ENCODE data around the gene SGPL1.
A peak's percentile ranks its signal among the peaks of the same experiment; 100 is the strongest.

SGPL1 gene

DNA sequence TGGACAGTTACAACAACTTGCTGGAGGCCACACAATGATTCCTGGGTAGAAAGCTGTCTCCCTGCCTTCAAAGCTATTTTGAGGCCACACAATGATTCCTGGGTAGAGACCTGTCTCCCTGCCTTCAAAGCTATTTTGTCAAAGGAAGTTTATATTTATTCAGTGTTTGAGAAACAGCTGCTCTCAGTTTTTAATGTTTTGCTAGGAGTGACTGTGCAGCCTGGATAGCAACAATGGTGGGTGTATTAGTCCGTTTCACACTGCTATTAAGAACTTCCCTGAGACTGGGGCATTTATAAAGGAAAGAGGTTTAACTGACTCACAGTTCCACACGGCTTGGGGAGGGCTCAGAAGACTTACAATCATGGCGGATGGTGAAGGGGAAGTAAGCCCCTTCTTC, 3.9 kb upstream of the SGPL1 start:
- no peak for DNase-seq (ENCODE audit: low spot score)

DNA sequence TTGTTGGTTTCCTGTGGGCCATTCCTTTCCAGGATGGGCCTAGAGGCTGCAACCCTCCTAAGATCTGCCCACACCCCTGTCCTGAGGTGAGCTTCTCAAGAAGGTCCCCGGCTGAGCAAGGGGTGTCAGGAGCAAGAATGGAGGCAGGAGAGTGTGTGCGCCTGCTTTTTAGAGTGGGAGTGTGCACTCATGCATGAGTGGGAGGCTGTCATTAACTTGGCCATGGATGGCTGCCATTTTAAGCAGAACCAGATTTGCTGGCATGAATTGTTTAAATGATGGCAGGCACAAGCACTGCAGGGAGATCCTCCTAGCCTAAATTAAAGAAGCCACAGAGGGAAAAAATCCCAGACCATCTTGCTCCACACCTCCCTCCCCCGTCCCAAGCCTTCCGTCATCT, 2.9 kb upstream of the SGPL1 start:
- no peak for DNase-seq (ENCODE audit: low spot score)

DNA sequence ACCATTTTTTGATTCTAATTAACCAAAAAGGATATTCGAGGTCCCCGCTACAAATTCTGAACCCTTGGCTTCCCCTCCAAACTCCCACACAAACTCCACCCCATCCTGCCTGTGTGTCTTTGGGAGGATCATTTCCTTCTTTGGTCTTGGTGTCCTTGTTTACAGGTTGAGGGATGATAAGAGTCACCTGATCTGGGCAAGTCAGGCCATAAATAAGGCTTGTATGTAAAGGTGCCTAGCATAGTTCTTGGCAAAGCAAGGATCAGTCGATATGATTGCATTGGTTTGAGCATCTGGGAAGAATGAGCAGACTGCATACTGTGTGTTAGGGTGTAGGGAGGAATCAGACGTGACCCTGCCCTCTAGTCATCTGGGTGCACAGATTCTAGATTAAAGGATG, 1.6 kb upstream of the SGPL1 start:
- DNase-seq (ENCODE audit: low spot score) = no peak

DNA sequence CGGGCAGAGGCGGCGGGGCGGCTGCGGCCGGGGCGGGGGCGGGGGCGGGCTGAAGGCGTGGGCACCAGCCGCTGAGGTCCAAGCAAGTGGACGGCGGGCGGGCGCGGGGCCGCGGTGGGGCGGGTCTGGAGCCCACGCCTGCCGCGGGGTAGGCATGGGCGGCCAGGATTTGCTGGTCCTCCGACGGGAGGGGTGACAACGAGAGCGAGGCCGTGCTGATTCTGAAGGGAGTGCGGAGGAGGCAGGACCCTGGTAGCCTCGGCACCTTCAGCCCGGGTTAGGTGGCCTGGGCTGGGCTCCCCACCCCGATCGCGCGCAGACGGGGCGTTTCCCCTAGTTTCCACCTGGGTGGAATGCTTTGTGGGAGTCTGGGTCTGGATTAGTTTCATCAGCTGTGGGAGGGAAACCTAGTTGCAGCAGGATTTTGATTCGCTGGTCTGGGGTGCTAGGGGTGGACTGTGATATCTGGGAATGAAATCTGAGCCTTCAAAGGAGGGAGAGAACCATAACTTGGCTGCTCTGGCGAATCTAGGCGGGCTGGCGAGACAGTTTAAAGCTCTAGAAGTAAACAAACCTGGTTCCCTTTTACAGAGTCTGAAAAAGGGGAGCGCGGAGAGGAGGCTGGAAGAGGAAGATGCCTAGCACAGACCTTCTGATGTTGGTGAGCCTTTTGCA, 609 bp downstream of the SGPL1 start:
- peak; percentile 79 for DNase-seq (ENCODE audit: low spot score)

DNA sequence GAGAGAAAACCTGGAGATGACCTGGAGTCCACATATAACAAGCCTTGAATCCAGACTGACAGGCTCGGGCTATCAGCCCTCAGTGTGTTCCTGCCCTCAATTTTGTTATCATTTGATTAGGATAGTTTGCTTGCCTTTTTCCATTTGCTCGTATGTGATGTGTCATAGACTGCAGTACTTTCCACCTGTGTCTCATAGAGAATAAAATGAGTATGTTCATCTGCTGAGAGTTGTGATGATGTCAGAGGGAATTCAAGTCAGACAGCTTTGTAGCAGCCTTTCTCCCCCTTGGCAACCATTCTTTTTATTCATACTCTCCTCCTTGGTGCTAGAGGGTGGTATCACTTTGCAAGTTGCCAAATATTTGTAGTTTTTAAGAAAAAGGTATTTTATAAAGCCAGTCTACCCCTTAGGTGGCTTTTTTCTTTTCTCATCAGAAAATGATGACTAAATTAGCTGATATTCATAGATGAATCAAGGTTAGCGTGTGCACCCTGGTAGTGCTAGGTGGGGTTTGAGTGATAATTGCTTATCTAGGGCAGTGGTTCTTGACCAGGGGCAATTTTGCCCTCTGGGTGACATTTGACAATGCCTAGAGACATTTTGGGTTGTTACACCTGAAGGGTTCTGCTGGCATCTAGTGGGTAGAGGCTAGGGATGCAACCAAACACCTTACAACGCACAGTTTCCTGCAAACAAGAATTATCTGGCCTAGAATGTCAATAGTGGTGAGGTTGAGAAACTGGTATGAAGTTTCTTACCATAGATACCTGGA, 5.4 kb downstream of the SGPL1 start:
- DNase-seq (ENCODE audit: low spot score) = no peak

DNA sequence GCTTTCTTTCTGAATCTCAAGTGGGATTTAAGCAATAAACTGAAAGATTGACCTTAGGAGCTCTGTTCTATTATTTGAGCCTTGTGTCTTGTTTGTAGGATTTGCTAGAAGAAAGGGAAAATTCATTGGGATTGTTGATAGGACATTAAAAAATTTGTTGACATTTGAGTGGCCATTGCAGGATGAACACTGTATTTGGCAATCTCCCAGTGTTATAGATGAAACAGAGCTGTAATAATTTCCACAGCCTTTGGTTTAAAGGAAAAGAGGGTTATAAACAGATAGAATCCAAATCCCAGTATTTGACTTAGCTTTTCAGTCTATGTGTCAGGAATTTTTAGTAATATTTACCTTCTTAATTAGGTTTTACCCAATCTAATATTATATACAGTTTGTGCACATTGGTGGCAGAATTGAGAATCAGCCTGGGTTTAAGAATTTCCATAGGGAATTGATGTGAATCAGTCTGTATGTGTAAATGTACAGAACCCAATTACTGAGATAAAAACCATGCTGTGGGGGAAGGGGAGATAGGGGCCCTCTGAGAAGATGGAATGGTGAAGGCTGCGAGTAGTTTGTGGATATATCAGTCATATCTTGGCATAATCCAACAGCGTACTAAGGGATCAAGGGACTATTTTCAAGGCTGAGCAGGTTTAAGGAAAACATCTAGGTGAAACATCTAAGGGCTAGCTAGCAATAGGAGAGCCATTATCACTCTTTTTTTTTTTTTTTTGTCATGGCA, 6.5 kb downstream of the SGPL1 start:
- DNase-seq (ENCODE audit: low spot score) = no peak

DNA sequence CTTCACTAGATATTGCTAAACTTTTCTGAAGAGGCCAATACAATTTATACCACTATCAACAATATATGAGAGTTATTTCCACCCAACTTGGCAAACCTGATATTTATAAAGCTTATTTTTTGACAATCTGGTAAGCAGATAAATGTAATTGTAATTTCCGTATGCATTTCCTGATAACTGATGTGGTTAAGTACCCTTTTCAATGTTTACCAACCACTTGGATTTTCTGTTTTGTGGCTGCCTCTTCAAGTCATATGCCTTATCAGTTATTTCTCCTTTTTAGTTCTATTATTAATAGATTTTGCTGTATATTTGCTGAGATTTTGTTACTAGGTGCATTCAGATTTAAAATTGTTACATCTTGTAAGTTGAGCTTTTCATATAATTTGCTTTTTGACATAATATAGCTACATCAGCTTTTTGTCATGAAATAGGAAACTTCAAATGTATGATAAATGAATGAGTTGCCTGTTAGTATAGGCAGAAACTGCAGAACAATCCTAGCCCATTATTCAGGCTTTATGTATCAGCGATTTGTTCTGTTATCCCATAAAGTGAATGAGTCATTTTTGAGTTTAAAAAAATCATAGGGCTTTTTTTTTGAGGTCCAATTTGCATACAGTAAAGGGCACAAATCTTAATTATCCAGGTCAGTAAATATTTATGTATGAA, 11.5 kb downstream of the SGPL1 start:
- no peak for DNase-seq (ENCODE audit: low spot score)

DNA sequence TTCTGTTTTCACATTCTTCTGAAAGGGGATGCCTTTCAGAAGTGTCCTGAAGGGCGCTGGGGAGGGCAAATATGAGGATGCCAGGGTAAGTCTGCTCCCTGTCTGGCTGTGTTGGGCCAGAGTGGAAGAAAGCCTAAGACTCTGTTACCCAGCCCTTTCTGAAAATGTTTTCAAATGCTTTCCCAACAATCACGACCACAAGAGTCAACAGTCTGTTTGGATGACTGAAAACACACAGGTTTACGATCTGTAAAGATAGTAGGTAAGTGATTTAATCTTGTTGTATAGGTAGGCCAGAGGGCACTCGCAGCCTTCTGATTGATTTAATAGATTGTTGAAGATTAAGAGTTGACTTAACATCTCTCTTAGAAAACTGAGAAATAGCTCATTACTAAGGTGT, 13.2 kb downstream of the SGPL1 start:
- no peak for DNase-seq (ENCODE audit: low spot score)

DNA sequence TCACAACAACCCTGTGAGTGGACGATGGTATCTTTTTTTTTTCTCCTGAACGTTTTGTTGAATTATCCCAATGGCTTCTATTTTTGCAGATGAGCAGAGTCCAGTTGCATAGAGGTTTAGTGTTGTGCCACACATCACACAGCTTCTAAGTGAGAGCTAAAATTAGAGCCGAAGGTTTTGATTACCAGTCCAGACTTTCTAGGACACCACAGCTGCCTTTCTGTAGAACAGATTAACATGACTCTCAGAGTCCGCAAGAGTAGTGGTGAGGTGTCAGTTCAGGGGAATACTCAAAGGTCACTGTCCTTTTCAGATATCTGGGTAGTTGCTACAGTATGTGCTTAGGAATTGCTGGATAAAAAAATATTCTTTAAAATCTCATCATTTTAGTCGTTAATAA, 13.8 kb downstream of the SGPL1 start:
- DNase-seq (ENCODE audit: low spot score) = no peak

DNA sequence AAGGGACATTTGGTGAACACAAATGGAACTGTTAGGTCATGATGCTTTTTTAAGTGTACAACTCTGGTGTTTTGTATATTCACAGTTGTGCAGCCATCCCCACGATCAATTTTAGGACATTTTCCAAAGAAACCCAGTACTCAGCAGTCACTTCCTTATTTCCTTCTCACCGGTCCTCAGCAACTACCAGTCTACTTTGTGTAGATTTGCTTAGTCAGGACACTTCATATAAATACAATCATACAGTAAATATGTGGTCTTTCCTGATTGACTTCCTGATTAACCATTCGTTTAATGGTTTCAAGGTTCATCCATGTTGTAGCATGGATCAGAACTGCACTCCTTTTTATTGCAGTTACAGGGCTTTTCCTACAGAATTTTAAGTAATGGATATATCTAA, 14.4 kb downstream of the SGPL1 start:
- no peak for DNase-seq (ENCODE audit: low spot score)

DNA sequence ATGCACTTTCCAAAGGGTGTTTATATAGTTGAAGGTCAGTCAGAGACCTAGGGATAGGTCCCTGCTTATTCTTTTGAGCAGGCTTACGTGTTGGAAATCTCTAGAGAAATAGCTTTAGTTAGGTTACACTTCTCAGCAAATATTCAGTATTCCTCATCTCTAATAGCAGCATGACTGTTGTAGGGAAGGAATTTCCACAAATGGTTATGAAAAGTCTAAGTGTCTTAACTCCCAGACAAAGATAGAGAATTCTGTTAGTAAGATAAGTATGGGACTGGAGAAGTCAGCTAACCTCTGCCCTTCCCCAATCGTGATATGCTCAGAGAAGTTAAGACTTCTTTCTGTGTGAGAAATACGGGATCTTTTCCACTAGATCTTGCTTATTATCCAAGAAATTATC, 16.5 kb downstream of the SGPL1 start:
- DNase-seq (ENCODE audit: low spot score) = no peak

DNA sequence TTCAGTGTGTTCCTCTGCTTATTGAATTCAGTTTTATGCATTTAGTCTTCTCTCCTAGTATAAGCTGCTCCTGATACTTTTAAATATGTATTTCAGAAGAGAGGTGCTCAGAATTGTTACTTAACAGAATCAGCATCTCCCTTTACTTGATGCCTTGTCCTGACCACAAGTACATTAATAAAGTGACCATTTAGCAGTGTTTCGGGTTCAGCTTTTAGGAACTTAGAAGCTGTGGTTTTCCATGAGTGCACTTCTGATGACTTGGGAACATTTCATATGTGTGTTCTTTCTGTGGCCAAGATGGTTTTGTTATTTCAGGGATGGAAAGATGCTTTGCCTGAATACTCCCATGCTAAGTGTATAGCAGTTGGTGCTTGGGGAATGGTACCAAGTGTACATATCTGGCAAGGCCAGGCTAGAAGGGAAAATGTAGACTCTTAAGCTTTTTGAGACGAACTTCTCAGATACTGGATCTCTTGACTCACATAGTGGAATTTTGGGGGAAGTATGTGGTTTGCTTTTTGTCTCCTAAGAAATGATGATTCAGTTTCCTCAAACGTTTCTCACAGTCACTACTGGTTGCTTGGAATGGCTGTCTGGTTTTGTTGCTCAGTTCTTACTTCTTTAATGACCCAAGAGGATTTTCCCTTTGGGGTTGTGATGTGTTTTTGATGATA, 17.2 kb downstream of the SGPL1 start:
- DNase-seq (ENCODE audit: low spot score) = no peak

DNA sequence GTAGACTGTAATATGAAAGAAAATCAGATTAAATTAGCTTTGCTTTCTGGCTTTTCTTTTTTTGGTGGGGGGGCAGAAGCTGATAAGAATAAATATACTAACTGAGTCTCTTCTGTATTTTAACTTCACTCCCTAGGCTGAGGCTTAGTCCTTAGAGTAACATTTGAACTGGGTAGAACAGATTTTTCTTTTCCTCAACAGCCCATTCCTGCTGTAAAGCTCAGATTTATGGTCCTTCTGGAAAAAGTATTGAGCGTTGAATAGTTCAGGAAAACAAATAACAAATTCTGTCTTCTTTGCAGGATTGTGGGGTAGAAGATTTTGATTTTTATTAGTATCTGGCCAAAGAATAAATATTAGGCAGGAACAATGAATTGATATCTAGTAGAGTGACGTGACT, 17.9 kb downstream of the SGPL1 start:
- no peak for DNase-seq (ENCODE audit: low spot score)

DNA sequence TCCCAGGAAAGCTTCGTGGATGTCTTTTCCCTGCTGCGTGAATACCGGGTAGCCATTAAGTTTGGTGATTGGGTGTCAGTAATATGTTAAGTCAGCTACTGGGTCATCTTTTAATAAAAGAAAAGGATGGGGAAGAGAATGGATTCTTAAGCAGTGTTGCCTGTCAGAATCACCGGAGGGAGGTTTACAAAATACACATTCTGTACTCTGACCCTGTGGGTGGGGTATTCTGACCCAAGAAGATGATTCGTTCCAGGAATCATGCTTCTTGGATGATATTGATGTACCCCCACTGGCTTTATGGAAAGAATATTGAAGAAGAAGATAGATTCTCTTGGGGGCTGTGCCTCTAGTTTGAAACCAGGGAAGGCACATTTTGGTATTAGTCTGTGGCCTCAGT, 18.3 kb downstream of the SGPL1 start:
- DNase-seq (ENCODE audit: low spot score) = no peak

DNA sequence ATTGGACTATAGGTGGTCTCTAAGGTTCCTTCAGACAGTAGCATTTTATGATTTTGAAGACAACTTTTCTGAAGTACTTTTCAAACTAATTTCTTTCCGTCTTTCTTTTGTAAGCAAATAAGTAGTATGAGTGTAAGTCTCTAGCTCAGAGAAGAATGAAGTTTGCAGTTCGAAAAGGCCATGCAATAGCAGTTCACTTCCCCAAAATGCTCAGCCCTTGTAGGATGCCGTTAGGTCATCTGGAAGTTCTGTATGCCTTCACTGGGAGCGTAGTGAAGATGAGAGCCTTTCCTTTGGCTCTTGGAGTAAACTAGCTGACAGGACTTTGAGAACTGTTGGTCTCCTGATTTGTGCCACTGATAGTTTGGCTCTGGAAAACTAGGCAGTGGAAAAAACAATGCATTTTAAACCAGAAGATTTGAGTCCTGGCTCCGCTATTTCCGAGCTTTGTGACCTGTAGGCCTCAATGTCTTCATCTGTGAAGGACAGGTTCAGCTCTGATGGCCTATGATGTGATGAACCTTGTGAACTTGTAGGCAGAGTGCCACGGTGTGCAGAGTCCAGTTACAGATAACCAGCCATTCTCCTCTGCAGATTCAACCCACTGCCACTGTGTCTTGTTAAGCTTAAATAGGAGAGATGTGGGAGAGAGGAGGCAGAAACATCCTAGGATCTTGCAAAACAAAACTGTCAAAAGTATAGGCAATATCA, 18.8 kb downstream of the SGPL1 start:
- no peak for DNase-seq (ENCODE audit: low spot score)

DNA sequence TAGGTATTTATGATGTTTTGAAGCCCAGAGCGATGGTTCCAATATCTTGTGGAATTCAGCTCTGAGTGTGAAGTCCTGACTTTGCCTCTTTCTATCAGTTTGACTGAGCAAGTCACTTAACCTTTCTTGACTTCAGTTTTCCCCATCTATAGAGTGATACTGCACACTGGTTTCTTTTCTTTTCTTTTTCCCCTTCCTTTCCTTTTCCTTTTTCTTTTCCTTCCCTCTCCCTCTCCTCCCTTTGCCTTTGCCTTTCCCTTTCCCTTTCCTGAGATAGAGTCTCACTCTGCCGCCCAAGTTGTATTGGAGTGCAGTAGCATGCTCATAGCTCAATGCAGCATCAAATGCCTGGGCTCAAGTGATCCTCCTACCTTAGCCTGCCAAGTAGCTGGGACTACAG, 20.6 kb downstream of the SGPL1 start:
- DNase-seq (ENCODE audit: low spot score) = no peak

DNA sequence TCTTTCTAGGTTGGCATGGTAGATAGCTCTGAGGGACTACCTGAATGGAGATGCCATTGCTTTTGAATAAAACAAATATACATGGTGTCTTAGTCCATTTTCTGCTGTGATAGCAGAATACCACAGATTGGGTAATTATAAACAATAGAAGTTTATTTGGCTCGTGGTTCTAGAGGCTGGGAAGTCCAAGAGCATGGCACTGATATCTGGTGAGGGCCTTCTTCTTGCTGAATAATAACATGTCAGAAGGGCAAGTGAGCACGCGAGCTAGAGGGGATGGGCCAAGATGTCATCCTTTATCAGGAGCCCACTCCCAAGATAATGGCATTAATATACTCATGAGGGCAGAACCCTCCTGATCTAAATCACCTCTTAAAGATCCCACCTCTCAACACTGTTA, 21.9 kb downstream of the SGPL1 start:
- DNase-seq (ENCODE audit: low spot score) = no peak

DNA sequence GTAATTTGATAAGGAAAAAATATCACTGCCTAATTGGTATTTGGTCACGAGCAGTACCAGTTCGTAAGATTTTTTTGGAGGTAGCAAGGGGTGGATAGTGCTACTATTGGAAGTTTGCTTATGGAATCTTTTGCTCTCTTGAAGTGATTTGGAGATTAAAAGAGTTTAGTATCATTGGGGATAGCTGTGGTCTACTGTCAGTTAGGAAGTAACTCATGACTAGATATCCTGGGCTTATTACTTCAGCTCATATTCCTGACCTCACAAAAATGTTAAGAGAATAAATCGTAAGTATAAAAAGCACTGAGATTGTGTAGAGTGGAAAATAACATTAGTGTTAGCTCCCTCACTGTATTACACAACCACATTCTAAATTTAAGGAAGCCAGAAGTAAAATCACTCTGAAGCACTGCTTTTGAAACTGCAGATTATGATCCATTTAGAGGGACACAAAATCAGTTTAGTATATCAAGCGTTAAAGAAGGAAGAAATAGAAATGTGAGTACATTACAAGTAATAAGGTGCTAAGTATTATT, 22.6 kb downstream of the SGPL1 start:
- DNase-seq (ENCODE audit: low spot score) = no peak

DNA sequence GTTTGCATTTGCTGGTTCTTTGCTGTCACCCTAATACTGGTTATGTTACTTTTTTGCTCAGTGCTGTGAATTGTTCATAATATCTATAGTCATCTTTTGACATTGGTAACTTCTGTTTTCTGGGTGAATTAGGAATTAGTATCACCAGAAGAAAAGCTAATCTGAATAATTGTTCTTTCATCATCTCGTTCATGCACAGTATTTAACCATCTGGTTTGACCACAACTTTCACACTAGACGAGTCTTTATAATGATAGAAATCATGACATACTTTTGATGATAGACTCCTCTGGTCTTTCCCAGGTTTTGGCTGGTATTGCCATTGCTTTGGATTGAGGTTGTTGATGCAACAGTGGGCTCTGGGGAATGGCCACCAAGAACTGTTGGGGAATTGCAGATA, 25.1 kb downstream of the SGPL1 start:
- DNase-seq (ENCODE audit: low spot score) = no peak

DNA sequence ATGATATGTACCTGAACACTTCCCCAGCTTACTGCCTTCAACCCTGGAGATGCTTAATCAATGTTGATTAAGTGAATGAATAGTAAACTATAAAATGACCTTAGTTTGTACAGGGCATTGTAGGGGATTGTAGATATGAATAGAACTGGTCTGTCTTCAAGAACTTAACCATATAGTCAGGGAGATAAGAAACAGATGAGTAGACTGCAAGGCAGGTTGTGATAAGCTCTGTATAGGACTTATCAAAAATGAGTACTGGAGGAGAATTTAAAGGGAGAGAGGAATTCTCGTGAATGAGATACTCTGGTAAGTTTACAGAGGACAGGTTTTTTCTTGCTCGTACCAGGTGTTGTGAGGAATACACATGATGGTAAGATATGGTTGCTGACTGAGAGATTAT, 27.6 kb downstream of the SGPL1 start:
- no peak for DNase-seq (ENCODE audit: low spot score)

Data from iPS-NIHi11 (cell line).